GM23338 (cell line): Measurements from ENCODE around the gene SEPHS1. TPM values are rescaled to one million over a fixed set of nuclear protein-coding genes. Genes with fewer than 3 reads are reported as not detected.
"Not testable (repeated sequence)": the region's sequence is repeated elsewhere in the genome, so short reads cannot be mapped to it uniquely, and the experiment has no call there.

ENCODE experiments used
- ATAC-seq: fragments of 200-7000 bp; cut with Tn5 transposase; 3 replicates; pipeline ENCODE4 v1.9.1; 2020
- DNase-seq: peaks from one replicate; pipeline ENCODE4 v3.0.0-alpha.2; 2015; ENCODE audit warnings: low spot score
- H2AFZ ChIP-seq: fragments of 200-600 bp; sonication (generic); 2 replicates; pipeline ENCODE4 v1.8.0; 2016; ENCODE audit warnings: antibody characterized with exemption, mild to moderate bottlenecking, moderate library complexity
- H3F3A ChIP-seq: fragments of 200-600 bp; sonication (generic); replicated peaks from 2 replicates; pipeline ENCODE4 v1.8.0; 2017; ENCODE audit warnings: antibody characterized with exemption, mixed run types, low read depth
- H3K27ac ChIP-seq: fragments of 200-600 bp; sonication (generic); 2 replicates; pipeline ENCODE4 v1.6.1; 2016; ENCODE audit warnings: low read depth
- H3K27me3 ChIP-seq: fragments of 200-600 bp; sonication (generic); 2 replicates; pipeline ENCODE4 v1.8.0; 2016; ENCODE audit warnings: mild to moderate bottlenecking, mixed run types, moderate library complexity; ENCODE audit not compliant: insufficient read depth
- H3K36me3 ChIP-seq: fragments of 200-600 bp; sonication (generic); 2 replicates; pipeline ENCODE4 v1.8.0; 2016; ENCODE audit warnings: mild to moderate bottlenecking; ENCODE audit not compliant: insufficient read depth
- H3K4me1 ChIP-seq: fragments of 200-600 bp; sonication (generic); 2 replicates; pipeline ENCODE4 v1.8.0; 2016; ENCODE audit warnings: mild to moderate bottlenecking, moderate library complexity; ENCODE audit not compliant: insufficient read depth
- H3K4me2 ChIP-seq: fragments of 200-600 bp; sonication (generic); 2 replicates; pipeline ENCODE4 v1.7.1; 2017; ENCODE audit warnings: mixed run types
- H3K4me3 ChIP-seq: fragments of 200-600 bp; sonication (generic); 2 replicates; pipeline ENCODE4 v1.6.1; 2016; ENCODE audit warnings: mixed run types
- H3K79me2 ChIP-seq: fragments of 200-600 bp; sonication (generic); replicated peaks from 2 replicates; pipeline ENCODE4 v1.8.0; 2017; ENCODE audit warnings: mild to moderate bottlenecking; ENCODE audit not compliant: insufficient read depth
- H3K9me2 ChIP-seq: fragments of 200-600 bp; sonication (generic); 2 replicates; pipeline ENCODE4 v1.8.0; 2017; ENCODE audit not compliant: insufficient read depth
- H4K20me1 ChIP-seq: fragments of 200-600 bp; sonication (generic); replicated peaks from 2 replicates; pipeline ENCODE4 v1.8.0; 2017; ENCODE audit warnings: mild to moderate bottlenecking; ENCODE audit not compliant: insufficient read depth
- H3K27ac Mint-ChIP-seq: 2 replicates; pipeline ENCODE4 v1.8.0; 2020; ENCODE audit warnings: inconsistent platforms, mild to moderate bottlenecking, moderate library complexity, mixed read lengths
- H3K27me3 Mint-ChIP-seq: 3 replicates; pipeline ENCODE4 v1.8.0; 2022; ENCODE audit warnings: low read depth, mild to moderate bottlenecking, moderate library complexity, mixed read lengths, inconsistent platforms; ENCODE audit not compliant: insufficient read depth, poor library complexity
- H3K36me3 Mint-ChIP-seq: 3 replicates; pipeline ENCODE4 v1.8.0; 2021; ENCODE audit warnings: low read depth, mild to moderate bottlenecking, inconsistent platforms, moderate library complexity, mixed read lengths
- H3K4me1 Mint-ChIP-seq: 3 replicates; pipeline ENCODE4 v1.8.0; 2020; ENCODE audit warnings: mild to moderate bottlenecking, inconsistent platforms, mixed read lengths
- H3K4me3 Mint-ChIP-seq: 3 replicates; pipeline ENCODE4 v1.8.0; 2021; ENCODE audit warnings: moderate library complexity, mild to moderate bottlenecking, inconsistent platforms, mixed read lengths
- H3K9me3 Mint-ChIP-seq: 3 replicates; pipeline ENCODE4 v1.8.0; 2020; ENCODE audit warnings: moderate library complexity, mild to moderate bottlenecking, inconsistent platforms, mixed read lengths
- CREB1 ChIP-seq: fragments of 250-450 bp; sonication (Bioruptor Pico); IDR thresholded peaks from 2 replicates; pipeline ENCODE4 v1.5.0; 2020; ENCODE audit warnings: low read depth, mild to moderate bottlenecking, moderate library complexity
- ETS1 ChIP-seq: IDR thresholded peaks from 2 replicates; pipeline ENCODE4 v1.6.1; 2016; ENCODE audit warnings: antibody characterized with exemption
- EZH2 ChIP-seq: fragments of 200-600 bp; sonication (generic); IDR thresholded peaks from one replicate; pipeline ENCODE4 v1.8.0; 2017; ENCODE audit warnings: antibody characterized with exemption, mild to moderate bottlenecking, low read depth; ENCODE audit not compliant: unreplicated experiment
- EZH2phosphoT487 ChIP-seq: fragments of 200-600 bp; sonication (generic); IDR thresholded peaks from one replicate; pipeline ENCODE4 v1.8.1; 2018; ENCODE audit warnings: antibody characterized with exemption; ENCODE audit not compliant: unreplicated experiment
- JUNB ChIP-seq: IDR thresholded peaks from one replicate; pipeline ENCODE4 v1.6.1; 2016; ENCODE audit warnings: antibody characterized with exemption; ENCODE audit not compliant: unreplicated experiment
- NANOG ChIP-seq: IDR thresholded peaks from 2 replicates; pipeline ENCODE4 v1.6.1; 2016; ENCODE audit warnings: antibody characterized with exemption, borderline replicate concordance
- POLR2AphosphoS5 ChIP-seq: IDR thresholded peaks from 2 replicates; pipeline ENCODE4 v1.6.1; 2016; ENCODE audit warnings: antibody characterized with exemption, low read depth
- STAT1 ChIP-seq: IDR thresholded peaks from one replicate; pipeline ENCODE4 v1.6.1; 2016; ENCODE audit warnings: antibody characterized with exemption; ENCODE audit not compliant: unreplicated experiment
- ZNF114 ChIP-seq: fragments of 250-450 bp; sonication (Bioruptor Pico); IDR thresholded peaks from 2 replicates; pipeline ENCODE4 v1.5.0; 2020; ENCODE audit warnings: mild to moderate bottlenecking, moderate library complexity
- ZNF331 ChIP-seq: fragments of 250-450 bp; sonication (Bioruptor Pico); IDR thresholded peaks from 2 replicates; pipeline ENCODE4 v1.5.0; 2020; ENCODE audit warnings: low read depth, mild to moderate bottlenecking, moderate library complexity
- polyA plus RNA-seq: library from polyadenylated mRNA; unstranded; fragments of >200 nt; fragmentation: Nextera tagmentation; extraction: Ambion mirVana; gene quantifications from 2 replicates; pipeline ENCODE4 v1.2.1, GENCODE V29; 2016
- total RNA-seq: library from RNA; depleted of rRNA; stranded (reverse); fragments of >200 nt; shearing (Covaris generic); gene quantifications from 2 replicates; pipeline ENCODE4 v1.2.3, GENCODE V29; 2014
- TF ChIP-seq, protein P1 (sequence below): fragments of 250-450 bp; sonication (Bioruptor Pico); IDR thresholded peaks from 2 replicates; pipeline ENCODE4 v1.5.0; 2020; ENCODE audit warnings: mild to moderate bottlenecking, moderate library complexity
- TF ChIP-seq, protein P2 (sequence below): IDR thresholded peaks from one replicate; pipeline ENCODE4 v1.6.1; 2018; ENCODE audit warnings: antibody characterized with exemption; ENCODE audit not compliant: unreplicated experiment

The SEPHS1 gene
- total and polyA plus RNA-seq, 2 experiments from 2014 or later = 260 to 609 TPM

DNA sequence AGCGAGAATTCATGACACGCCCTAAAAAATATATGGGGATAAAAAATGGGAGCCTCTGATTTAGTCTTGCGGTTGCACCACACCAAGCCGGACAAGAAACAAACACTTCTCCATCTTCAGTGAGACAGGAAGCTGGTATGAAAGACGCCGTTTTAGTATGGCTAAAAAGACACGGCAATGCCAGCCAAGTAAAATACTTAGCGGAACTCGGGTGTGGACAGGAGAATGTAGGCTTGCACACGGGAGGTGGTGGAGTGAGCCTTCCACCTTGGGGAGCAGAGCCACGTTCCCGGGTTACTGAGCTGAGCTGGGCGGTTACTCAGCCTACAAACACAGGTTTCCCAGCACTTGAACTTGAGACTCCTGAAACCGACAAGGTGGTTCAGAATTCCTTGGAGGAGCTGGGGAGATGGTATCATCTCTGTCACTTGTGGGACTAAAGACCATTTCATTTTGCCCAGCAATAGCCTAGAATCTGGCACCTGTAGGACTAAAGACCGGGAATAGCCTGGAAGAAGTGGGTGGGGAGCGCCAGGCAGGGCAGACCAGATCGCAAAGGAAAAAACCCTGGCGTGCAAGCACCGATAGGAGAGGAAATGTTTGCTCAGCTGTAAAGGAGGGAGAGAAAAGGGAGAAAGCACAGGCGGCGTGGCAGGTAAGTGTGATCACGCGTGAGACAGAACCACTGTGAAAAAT lies 34.8 kb upstream of the SEPHS1 start:
- H3K36me3 ChIP-seq = no peaks in the 10 kb centered on the region
- DNase-seq (peak; percentile 36), ATAC-seq (peak; percentile 77)
- peaks cover 10% of the 10 kb centered on the region for H3F3A ChIP-seq
- peaks cover 17% of the 10 kb centered on the region for H3K27me3 ChIP-seq
- Mint-ChIP-seq H3K9me3 (no peaks in the 10 kb centered on the region; the same call in 2 of the 3 replicates), H3K27me3 (peaks cover 14% of the 10 kb centered on the region), H3K4me3 (peak overlapping the region; percentile 66), H3K27ac (no peak overlapping the region), H3K4me1 (peaks cover 15% of the 10 kb centered on the region), H3K36me3 (no peaks in the 10 kb centered on the region)
- no peaks in the 10 kb centered on the region for H3K9me2 ChIP-seq
- peak overlapping the region; percentile 100 for H2AFZ ChIP-seq
- peak overlapping the region; percentile 91 for H3K4me2 ChIP-seq
- peak overlapping the region; percentile 64 for H3K4me3 ChIP-seq
- H3K79me2 ChIP-seq = no peaks in the 10 kb centered on the region
- peaks cover 19% of the 10 kb centered on the region for H3K4me1 ChIP-seq
- TF ChIP-seq CREB1 (CRISPR knock-in tag) (no peak), ETS1 (no peak), EZH2phosphoT487 (no peak), JUNB (no peak), ZNF114 (CRISPR knock-in tag) (no peak), NANOG (no peak), POLR2AphosphoS5 (no peak), EZH2 (no peak), STAT1 (no peak), ZNF331 (CRISPR knock-in tag) (no peak)
- TF ChIP-seq, protein P1, sequence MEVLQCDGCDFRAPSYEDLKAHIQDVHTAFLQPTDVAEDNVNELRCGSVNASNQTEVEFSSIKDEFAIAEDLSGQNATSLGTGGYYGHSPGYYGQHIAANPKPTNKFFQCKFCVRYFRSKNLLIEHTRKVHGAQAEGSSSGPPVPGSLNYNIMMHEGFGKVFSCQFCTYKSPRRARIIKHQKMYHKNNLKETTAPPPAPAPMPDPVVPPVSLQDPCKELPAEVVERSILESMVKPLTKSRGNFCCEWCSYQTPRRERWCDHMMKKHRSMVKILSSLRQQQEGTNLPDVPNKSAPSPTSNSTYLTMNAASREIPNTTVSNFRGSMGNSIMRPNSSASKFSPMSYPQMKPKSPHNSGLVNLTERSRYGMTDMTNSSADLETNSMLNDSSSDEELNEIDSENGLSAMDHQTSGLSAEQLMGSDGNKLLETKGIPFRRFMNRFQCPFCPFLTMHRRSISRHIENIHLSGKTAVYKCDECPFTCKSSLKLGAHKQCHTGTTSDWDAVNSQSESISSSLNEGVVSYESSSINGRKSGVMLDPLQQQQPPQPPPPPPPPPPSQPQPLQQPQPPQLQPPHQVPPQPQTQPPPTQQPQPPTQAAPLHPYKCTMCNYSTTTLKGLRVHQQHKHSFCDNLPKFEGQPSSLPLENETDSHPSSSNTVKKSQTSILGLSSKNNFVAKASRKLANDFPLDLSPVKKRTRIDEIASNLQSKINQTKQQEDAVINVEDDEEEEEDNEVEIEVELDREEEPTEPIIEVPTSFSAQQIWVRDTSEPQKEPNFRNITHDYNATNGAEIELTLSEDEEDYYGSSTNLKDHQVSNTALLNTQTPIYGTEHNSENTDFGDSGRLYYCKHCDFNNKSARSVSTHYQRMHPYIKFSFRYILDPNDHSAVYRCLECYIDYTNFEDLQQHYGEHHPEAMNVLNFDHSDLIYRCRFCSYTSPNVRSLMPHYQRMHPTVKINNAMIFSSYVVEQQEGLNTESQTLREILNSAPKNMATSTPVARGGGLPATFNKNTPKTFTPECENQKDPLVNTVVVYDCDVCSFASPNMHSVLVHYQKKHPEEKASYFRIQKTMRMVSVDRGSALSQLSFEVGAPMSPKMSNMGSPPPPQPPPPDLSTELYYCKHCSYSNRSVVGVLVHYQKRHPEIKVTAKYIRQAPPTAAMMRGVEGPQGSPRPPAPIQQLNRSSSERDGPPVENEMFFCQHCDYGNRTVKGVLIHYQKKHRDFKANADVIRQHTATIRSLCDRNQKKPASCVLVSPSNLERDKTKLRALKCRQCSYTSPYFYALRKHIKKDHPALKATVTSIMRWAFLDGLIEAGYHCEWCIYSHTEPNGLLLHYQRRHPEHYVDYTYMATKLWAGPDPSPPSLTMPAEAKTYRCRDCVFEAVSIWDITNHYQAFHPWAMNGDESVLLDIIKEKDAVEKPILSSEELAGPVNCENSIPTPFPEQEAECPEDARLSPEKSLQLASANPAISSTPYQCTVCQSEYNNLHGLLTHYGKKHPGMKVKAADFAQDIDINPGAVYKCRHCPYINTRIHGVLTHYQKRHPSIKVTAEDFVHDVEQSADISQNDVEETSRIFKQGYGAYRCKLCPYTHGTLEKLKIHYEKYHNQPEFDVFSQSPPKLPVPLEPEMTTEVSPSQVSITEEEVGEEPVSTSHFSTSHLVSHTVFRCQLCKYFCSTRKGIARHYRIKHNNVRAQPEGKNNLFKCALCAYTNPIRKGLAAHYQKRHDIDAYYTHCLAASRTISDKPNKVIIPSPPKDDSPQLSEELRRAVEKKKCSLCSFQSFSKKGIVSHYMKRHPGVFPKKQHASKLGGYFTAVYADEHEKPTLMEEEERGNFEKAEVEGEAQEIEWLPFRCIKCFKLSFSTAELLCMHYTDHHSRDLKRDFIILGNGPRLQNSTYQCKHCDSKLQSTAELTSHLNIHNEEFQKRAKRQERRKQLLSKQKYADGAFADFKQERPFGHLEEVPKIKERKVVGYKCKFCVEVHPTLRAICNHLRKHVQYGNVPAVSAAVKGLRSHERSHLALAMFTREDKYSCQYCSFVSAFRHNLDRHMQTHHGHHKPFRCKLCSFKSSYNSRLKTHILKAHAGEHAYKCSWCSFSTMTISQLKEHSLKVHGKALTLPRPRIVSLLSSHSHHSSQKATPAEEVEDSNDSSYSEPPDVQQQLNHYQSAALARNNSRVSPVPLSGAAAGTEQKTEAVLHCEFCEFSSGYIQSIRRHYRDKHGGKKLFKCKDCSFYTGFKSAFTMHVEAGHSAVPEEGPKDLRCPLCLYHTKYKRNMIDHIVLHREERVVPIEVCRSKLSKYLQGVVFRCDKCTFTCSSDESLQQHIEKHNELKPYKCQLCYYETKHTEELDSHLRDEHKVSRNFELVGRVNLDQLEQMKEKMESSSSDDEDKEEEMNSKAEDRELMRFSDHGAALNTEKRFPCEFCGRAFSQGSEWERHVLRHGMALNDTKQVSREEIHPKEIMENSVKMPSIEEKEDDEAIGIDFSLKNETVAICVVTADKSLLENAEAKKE (CRISPR knock-in tag) = no peak
- TF ChIP-seq, protein P2, sequence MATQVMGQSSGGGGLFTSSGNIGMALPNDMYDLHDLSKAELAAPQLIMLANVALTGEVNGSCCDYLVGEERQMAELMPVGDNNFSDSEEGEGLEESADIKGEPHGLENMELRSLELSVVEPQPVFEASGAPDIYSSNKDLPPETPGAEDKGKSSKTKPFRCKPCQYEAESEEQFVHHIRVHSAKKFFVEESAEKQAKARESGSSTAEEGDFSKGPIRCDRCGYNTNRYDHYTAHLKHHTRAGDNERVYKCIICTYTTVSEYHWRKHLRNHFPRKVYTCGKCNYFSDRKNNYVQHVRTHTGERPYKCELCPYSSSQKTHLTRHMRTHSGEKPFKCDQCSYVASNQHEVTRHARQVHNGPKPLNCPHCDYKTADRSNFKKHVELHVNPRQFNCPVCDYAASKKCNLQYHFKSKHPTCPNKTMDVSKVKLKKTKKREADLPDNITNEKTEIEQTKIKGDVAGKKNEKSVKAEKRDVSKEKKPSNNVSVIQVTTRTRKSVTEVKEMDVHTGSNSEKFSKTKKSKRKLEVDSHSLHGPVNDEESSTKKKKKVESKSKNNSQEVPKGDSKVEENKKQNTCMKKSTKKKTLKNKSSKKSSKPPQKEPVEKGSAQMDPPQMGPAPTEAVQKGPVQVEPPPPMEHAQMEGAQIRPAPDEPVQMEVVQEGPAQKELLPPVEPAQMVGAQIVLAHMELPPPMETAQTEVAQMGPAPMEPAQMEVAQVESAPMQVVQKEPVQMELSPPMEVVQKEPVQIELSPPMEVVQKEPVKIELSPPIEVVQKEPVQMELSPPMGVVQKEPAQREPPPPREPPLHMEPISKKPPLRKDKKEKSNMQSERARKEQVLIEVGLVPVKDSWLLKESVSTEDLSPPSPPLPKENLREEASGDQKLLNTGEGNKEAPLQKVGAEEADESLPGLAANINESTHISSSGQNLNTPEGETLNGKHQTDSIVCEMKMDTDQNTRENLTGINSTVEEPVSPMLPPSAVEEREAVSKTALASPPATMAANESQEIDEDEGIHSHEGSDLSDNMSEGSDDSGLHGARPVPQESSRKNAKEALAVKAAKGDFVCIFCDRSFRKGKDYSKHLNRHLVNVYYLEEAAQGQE = no peak
- H4K20me1 ChIP-seq = no peaks in the 10 kb centered on the region
- H3K27ac ChIP-seq = 0 out of 2 replicates have a peak overlapping the region, but pooled peaks have one; percentile 26

- H3K36me3 ChIP-seq, H3K36me3 Mint-ChIP-seq, H3K27ac ChIP-seq, H3F3A ChIP-seq, H4K20me1 ChIP-seq, ATAC-seq, H3K4me3 ChIP-seq, H2AFZ ChIP-seq, H3K4me2 ChIP-seq, H3K79me2 ChIP-seq, H3K27ac Mint-ChIP-seq, H3K9me3 Mint-ChIP-seq, H3K4me3 Mint-ChIP-seq, DNase-seq, H3K9me2 ChIP-seq: not testable (repeated sequence)
- Histone ChIP-seq H3K4me1 (peaks cover 13% of the 10 kb centered on the region), H3K27me3 (peaks cover 17% of the 10 kb centered on the region)
- peaks cover 11% of the 10 kb centered on the region for H3K4me1 Mint-ChIP-seq
- peaks cover 12% of the 10 kb centered on the region for H3K27me3 Mint-ChIP-seq
Measured at GRCh38 chr10:13379061-13379460, 31.0 kb upstream of the SEPHS1 start.
